ENCODE data around the gene AMER3.
"Not testable (repeated sequence)": the region's sequence is repeated elsewhere in the genome, so short reads cannot be mapped to it uniquely, and the experiment has no call there.

GRCh38 chr2:130714795-130715194 lies 40.5 kb upstream of the AMER3 start:
- TF ChIP-seq CTCF, POLR2A (IDR thresholded peaks at IDR 0.05): not testable (repeated sequence)

All from testis (tissue), 2 donors.